A549 (cell line): ENCODE data around the gene RNF213. TPM values are rescaled to one million over a fixed set of nuclear protein-coding genes. Genes with fewer than 3 reads are reported as not detected.

ENCODE experiments used
- ATAC-seq, 2 experiments: fragments of 200-7000 bp in 1 of 2; fragments of >200 bp in 1 of 2; cut with Nextera tagmentation in 1 of 2; cut with Tn5 transposase in 1 of 2; 3 replicates each; pipeline versions ENCODE4 v1.8.0 to v1.9.1; 2018 to 2020; ENCODE audit warnings: mild to moderate bottlenecking in 1 of 2, moderate library complexity in 1 of 2
- CTCF ChIA-PET: fragments of 300-600 bp; sonication (Branson Sonifier 250); formaldehyde crosslinking; extraction: SDS; loops from one replicate; lab custom pipeline; 2021; ENCODE audit warnings: antibody characterized with exemption, inconsistent platforms; lab: Yijun Ruan, JAX
- POLR2A ChIA-PET: fragments of 350-600 bp; formaldehyde crosslinking; extraction: SDS; loops from one replicate; lab custom pipeline; 2021; ENCODE audit warnings: antibody characterized with exemption, inconsistent platforms; lab: Yijun Ruan, JAX
- DNase-seq, 2 experiments: peaks; one replicate each; pipeline versions ENCODE4 v3.0.0 to v3.0.0-alpha.2; 2011 to 2016; ENCODE audit warnings: low read depth in 1 of 2, low spot score in 1 of 2
- FAIRE-seq: peaks from 2 replicates; lab custom pipeline; 2011; peaks lifted over from hg19 to GRCh38; lab: Jason Lieb, UNC
- H3K27ac ChIP-seq, 2 experiments: fragments of >200 bp; sonication (Bioruptor Twin); formaldehyde crosslinking; 3 replicates each; pipeline ENCODE4 v1.5.1; 2016 to 2017
- H3K4me1 ChIP-seq: fragments of >200 bp; sonication (Bioruptor Twin); formaldehyde crosslinking; 3 replicates; pipeline ENCODE4 v1.6.1; 2016
- H3K4me2 ChIP-seq: fragments of >200 bp; sonication (Bioruptor Twin); formaldehyde crosslinking; 3 replicates; pipeline ENCODE4 v1.6.1; 2016
- H3K4me3 ChIP-seq: fragments of >200 bp; sonication (Bioruptor Twin); formaldehyde crosslinking; 3 replicates; pipeline ENCODE4 v1.5.1; 2016
- H3K9me3 ChIP-seq: fragments of >200 bp; sonication (Bioruptor Twin); formaldehyde crosslinking; 3 replicates; pipeline ENCODE4 v1.6.1; 2016
- CHD2 ChIP-seq: fragments of 150-350 bp; IDR thresholded peaks from 2 replicates; pipeline ENCODE4 v1.6.1; 2014; ENCODE audit warnings: low read length; ENCODE audit not compliant: partially characterized antibody
- E2F6 ChIP-seq: IDR thresholded peaks from 2 replicates; pipeline ENCODE4 v1.6.1; 2012; ENCODE audit warnings: low read depth, borderline replicate concordance
- EHMT2 ChIP-seq: fragments of 200-600 bp; sonication (generic); IDR thresholded peaks from 2 replicates; pipeline ENCODE4 v1.6.1; 2016; ENCODE audit warnings: antibody characterized with exemption, low read depth, mild to moderate bottlenecking, moderate library complexity
- FOSB ChIP-seq: fragments of 250-450 bp; sonication (Bioruptor Pico); IDR thresholded peaks from 2 replicates; pipeline ENCODE4 v1.5.0; 2020; ENCODE audit warnings: mild to moderate bottlenecking, moderate library complexity
- GATA3 ChIP-seq: IDR thresholded peaks from 2 replicates; pipeline ENCODE4 v1.6.1; 2012; ENCODE audit warnings: borderline replicate concordance
- HMGXB4 ChIP-seq: fragments of 250-450 bp; sonication (Bioruptor Pico); IDR thresholded peaks from 2 replicates; pipeline ENCODE4 v1.5.0; 2021; ENCODE audit warnings: mild to moderate bottlenecking, moderate library complexity, borderline replicate concordance
- HOXA7 ChIP-seq: fragments of 250-450 bp; sonication (Bioruptor Pico); IDR thresholded peaks from 2 replicates; pipeline ENCODE4 v1.5.0; 2020; ENCODE audit warnings: mild to moderate bottlenecking, moderate library complexity
- JUN ChIP-seq, 2 experiments: fragments of >200 bp; sonication (Bioruptor Twin); formaldehyde crosslinking; IDR thresholded peaks; 2 replicates in 1 of 2; 3 replicates in 1 of 2; pipeline ENCODE4 v1.6.1; 2016 to 2017
- JUNB ChIP-seq: fragments of >200 bp; sonication (Bioruptor Twin); formaldehyde crosslinking; IDR thresholded peaks from 2 replicates; pipeline ENCODE4 v1.6.1; 2016
- MAZ ChIP-seq: fragments of 150-350 bp; IDR thresholded peaks from 2 replicates; pipeline ENCODE4 v1.6.1; 2014; ENCODE audit warnings: antibody characterized with exemption, low read depth, low read length, borderline replicate concordance
- MYC ChIP-seq: IDR thresholded peaks from 2 replicates; pipeline ENCODE4 v1.6.1; 2012; ENCODE audit warnings: mild to moderate bottlenecking, inconsistent platforms, low read length, improper control_type of control experiment, borderline replicate concordance
- NFE2L2 ChIP-seq: fragments of 150-350 bp; conservative IDR thresholded peaks from 2 replicates; pipeline ENCODE4 v1.6.1; 2014; ENCODE audit warnings: low read length
- POLR2A ChIP-seq: IDR thresholded peaks from 2 replicates; pipeline ENCODE4 v1.6.1; 2012; ENCODE audit warnings: mild to moderate bottlenecking, low read length
- RARB ChIP-seq: fragments of 250-450 bp; sonication (Bioruptor Pico); IDR thresholded peaks from 2 replicates; pipeline ENCODE4 v1.8.0; 2021; ENCODE audit warnings: mild to moderate bottlenecking, moderate library complexity
- RCOR1 ChIP-seq: fragments of 150-350 bp; IDR thresholded peaks from 2 replicates; pipeline ENCODE4 v1.6.1; 2014; ENCODE audit warnings: antibody characterized with exemption, low read length, low read depth
- USF2 ChIP-seq: fragments of 450-650 bp; IDR thresholded peaks from 2 replicates; pipeline ENCODE4 v1.6.1; 2014; ENCODE audit warnings: antibody characterized with exemption
- ZFP36 ChIP-seq: fragments of 450-650 bp; IDR thresholded peaks from 2 replicates; pipeline ENCODE4 v1.6.1; 2014; ENCODE audit warnings: borderline replicate concordance; ENCODE audit not compliant: partially characterized antibody
- WGBS: methylation state at CpG from one replicate; pipeline ENCODE4 v1.1.6; 2017; ENCODE audit errors: missing lambda C conversion rate; 5-methylcytosine and 5-hydroxymethylcytosine counted together
- polyA plus RNA-seq, 4 experiments: library from polyadenylated mRNA; depleted of rRNA in 3 of 4; stranded (reverse); fragments of >200 nt; fragmentation: RNase III in 1 of 4; extraction: RNeasy Plus Mini Kit Qiagen cat#74134 plus additional on column Dnase treatment in 1 of 4; gene quantifications; 2 replicates in 3 of 4; 3 replicates in 1 of 4; pipeline ENCODE4 v1.2.3, GENCODE V29; 2011 to 2017
- TF ChIP-seq, protein P1 (sequence below): IDR thresholded peaks from 2 replicates; pipeline ENCODE4 v1.6.1; 2012
- TF ChIP-seq, protein P2 (sequence below): fragments of 150-350 bp; IDR thresholded peaks from 2 replicates; pipeline ENCODE4 v1.6.1; 2014; ENCODE audit warnings: low read depth, mild to moderate bottlenecking, low read length

Gene RNF213
- polyA plus RNA-seq, 2 of the 4 experiments (the other 2 are of a cell fraction), result 59.1 to 127 TPM

- Histone ChIP-seq H3K4me1 (peaks cover 3% of the 10 kb centered on the region; the same call in 1 of the 3 replicates), H3K27ac (no peak overlapping the region), H3K4me2 (no peak overlapping the region), H3K9me3 (no peaks in the 10 kb centered on the region), H3K4me3 (no peak overlapping the region)
- ATAC-seq (peak; percentile 20 to 46; a peak in 3 of 6 replicates), DNase-seq (no peak), FAIRE-seq (no peak)
- CTCF ChIA-PET, result interaction anchor here (1.0 to 1.7 kb wide), 4 partner anchors 9 to 97 kb away, joined by 3 to 6 read pairs (median 4); no protein-coding TSS in a partner anchor
- 79% methylated on average over 14 of the region's 14 CpGs for WGBS
- POLR2A ChIA-PET, result interaction anchor here (0.7 to 1.9 kb wide), 2 partner anchors 19 to 59 kb away, joined by 3 to 5 read pairs; partner anchors contain the start of gene RNF213
- no peak for TF ChIP-seq HMGXB4 (CRISPR knock-in tag)
- no peak for TF ChIP-seq HOXA7 (CRISPR knock-in tag)
- no peak for TF ChIP-seq JUNB
- TF ChIP-seq RARB (CRISPR knock-in tag), result no peak
- TF ChIP-seq, all 56 proteins: peak for 0
These were observed 19.2 kb downstream of the RNF213 start for GRCh38 chr17:80279895-80280294.

DNA sequence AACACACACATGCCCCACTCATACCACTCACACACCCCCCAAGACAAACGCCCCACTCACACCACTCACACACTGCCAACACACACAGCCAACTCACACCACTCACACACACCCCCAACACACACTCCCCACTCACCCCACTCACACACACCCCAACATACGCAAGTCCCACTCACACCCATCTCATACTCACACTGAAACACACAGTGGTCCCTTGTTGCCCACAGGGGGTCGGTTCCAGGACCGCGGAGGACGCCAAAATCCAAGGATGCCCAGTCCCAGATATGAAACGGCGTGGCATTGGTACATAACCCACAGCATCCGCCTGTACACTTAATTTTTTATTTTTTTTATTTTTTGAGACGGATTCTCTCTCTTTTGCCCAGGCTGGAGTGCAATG lies 20.9 kb downstream of the RNF213 start:
- TF ChIP-seq POLR2A (no peak), EHMT2 (no peak), NFE2L2 (no peak), RARB (CRISPR knock-in tag) (no peak), GATA3 (no peak), CHD2 (no peak), JUN (IDR thresholded peaks at IDR 0.05) (no peak), RCOR1 (no peak), FOSB (CRISPR knock-in tag) (no peak), ZFP36 (no peak), MAZ (no peak), E2F6 (no peak), MYC (no peak), USF2 (no peak)
- TF ChIP-seq, protein P1, sequence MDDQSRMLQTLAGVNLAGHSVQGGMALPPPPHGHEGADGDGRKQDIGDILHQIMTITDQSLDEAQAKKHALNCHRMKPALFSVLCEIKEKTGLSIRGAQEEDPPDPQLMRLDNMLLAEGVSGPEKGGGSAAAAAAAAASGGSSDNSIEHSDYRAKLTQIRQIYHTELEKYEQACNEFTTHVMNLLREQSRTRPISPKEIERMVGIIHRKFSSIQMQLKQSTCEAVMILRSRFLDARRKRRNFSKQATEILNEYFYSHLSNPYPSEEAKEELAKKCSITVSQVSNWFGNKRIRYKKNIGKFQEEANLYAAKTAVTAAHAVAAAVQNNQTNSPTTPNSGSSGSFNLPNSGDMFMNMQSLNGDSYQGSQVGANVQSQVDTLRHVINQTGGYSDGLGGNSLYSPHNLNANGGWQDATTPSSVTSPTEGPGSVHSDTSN, result no peak
- TF ChIP-seq, protein P2, sequence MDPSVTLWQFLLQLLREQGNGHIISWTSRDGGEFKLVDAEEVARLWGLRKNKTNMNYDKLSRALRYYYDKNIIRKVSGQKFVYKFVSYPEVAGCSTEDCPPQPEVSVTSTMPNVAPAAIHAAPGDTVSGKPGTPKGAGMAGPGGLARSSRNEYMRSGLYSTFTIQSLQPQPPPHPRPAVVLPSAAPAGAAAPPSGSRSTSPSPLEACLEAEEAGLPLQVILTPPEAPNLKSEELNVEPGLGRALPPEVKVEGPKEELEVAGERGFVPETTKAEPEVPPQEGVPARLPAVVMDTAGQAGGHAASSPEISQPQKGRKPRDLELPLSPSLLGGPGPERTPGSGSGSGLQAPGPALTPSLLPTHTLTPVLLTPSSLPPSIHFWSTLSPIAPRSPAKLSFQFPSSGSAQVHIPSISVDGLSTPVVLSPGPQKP, result no peak
- TF ChIP-seq, all 56 proteins: peak for 0
- Histone ChIP-seq H3K4me2 (no peak overlapping the region), H3K4me1 (peaks cover 3% of the 10 kb centered on the region; the same call in 1 of the 3 replicates), H3K4me3 (no peak overlapping the region), H3K9me3 (no peaks in the 10 kb centered on the region), H3K27ac (no peak overlapping the region)
- WGBS, result 93% methylated on average over 10 of the region's 10 CpGs
- ChIA-PET CTCF (interaction anchor here (1.5 kb wide), 1 partner anchor 8 kb away, joined by 6 read pairs; no protein-coding TSS in a partner anchor), POLR2A (no interaction called here)
- DNase-seq, result no peak
- FAIRE-seq, result no peak
- no peak for ATAC-seq
